ENCODE measurements around the gene UGT1A8.
A peak's percentile ranks its signal among the peaks of the same experiment; 100 is the strongest.

The UGT1A8 gene

DNA sequence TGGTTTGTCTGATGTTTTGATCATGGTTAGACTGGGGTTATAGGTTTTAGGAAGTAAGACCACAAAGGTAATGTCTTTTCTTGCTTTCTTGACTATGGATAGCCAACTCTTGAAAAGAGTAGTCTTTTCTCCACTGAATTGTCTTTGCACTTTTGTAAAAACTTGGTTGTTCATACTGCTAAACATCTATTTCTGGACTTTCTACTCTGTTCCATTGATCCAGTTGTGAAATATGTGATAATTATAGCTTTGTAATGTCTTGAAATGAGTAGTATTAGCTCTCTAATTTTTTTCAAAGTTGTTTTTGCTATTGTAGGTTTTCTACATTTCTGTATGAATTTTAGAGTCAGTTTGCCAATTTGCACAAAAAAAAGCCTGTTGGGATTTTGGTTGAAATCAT, 41.2 kb downstream of the UGT1A8 start:
- TF ChIP-seq POLR2A (IDR thresholded peaks at IDR 0.05; ENCODE audit: low read length) (no peak), GATA1 (IDR thresholded peaks at IDR 0.05; ENCODE audit: low read depth, low read length) (no peak)
- no peak for DNase-seq

DNA sequence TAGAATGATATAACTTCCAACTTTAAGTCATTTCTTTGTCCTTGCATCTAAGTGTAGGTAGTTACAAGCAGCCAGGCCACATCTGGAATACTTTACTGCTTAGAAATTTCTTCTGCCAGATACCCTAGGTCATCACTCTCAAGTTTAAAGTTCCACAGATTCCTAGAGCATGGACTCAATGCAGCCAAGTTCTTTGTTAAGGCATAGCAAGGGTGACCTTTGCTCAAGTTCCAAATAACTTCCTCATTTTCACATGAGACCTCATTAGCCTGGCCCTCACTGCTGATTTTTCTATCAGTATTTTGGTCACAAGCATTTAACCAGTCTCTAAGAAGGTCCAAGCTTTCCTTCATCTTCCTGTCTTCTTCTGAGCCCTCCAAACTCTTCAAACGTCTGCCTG, 46.5 kb downstream of the UGT1A8 start:
- no peak for DNase-seq
- no peak for TF ChIP-seq POLR2A (IDR thresholded peaks at IDR 0.05; ENCODE audit: low read length)
- TF ChIP-seq GATA1 (IDR thresholded peaks at IDR 0.05; ENCODE audit: low read depth, low read length): no peak

DNA sequence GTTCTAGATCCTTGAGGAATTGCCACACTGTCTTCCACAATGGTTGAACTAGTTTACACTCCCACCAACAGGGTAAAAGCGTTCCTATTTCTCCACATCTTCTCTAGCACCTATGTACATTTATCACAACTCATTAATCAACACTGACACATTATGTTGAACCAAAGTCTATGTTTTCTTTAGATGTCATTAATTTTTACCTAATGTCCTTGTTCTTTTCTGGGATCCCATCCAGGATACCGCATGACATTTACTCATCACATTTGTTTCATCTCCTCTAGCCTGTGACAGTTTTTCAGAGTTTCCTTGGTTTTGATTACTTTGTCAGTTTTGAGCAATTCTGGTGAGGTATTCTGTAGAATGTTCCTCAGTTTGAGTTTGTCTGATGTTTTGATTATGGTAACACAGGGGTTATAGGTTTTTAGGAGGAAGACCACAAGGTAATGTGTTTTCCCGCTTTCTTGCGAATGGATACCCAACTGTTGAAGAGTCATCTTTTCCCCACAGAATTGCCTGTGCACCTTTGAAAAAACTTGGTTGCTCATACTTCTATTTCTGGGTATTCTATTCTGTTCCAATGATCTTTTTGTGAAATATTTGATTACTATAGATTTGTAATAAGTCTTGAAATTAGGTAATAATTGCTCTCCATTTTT, 51.3 kb downstream of the UGT1A8 start:
- TF ChIP-seq GATA1 (IDR thresholded peaks at IDR 0.05; ENCODE audit: low read depth, low read length) (no peak), POLR2A (IDR thresholded peaks at IDR 0.05; ENCODE audit: low read length) (no peak)
- no peak for DNase-seq

DNA sequence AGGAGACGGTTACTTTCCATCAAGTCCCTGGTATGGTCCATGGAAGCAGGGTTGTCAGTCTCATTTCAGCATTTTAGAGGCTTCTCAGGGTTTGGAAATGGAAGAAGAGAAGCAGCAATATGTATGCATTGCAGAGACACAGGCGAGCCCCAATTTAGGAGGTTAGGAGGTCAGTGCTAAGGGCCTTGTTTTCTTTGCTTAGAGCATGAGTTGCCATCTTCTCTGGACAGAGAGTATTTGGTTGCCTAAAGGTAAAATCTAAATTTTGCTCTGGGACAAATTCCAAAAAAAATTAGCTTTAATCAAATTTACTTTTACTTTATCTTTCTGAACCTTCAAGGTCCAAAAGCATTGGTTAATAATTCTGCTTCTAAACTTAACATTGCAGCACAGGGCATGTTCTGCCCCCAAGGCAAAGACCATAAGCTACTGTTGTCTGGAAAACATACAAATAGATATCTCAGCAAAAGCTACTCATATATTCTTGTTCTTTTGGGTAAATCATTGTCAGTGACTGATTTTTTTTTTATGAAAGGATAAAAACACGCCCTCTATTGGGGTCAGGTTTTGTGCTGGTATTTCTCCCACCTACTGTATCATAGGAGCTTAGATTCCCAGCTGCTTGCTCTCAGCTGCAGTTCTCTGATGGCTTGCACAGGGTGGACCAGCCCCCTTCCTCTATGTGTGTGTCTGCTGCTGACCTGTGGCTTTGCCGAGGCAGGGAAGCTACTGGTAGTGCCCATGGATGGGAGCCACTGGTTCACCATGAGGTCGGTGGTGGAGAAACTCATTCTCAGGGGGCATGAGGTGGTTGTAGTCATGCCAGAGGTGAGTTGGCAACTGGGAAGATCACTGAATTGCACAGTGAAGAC, 54.1 kb downstream of the UGT1A8 start, which contains the start of gene UGT1A9:
Gene UGT1A9, plus strand, starts transcription at position 609 of the 872 bp plus-strand sequence. Its CDS starts 37 bp downstream, at position 646.
- DNase-seq: no peak

GRCh38 chr2:233672886-233673285, 55.5 kb downstream of the UGT1A8 start:
- TF ChIP-seq POLR2A (IDR thresholded peaks at IDR 0.05; ENCODE audit: low read length) (no peak), GATA1 (IDR thresholded peaks at IDR 0.05; ENCODE audit: low read depth, low read length) (no peak)
- no peak for DNase-seq

More for the DNA sequence above, 54.1 kb downstream of the UGT1A8 start, which contains the start of gene UGT1A9:
- TF ChIP-seq GATA1 (IDR thresholded peaks at IDR 0.05; ENCODE audit: low read depth, low read length): no peak

- no peak for TF ChIP-seq POLR2A (IDR thresholded peaks at IDR 0.05; ENCODE audit: low read length)
- no peak for TF ChIP-seq GATA1 (IDR thresholded peaks at IDR 0.05; ENCODE audit: low read depth, low read length)
- no peak for DNase-seq
These were observed 56.5 kb downstream of the UGT1A8 start for GRCh38 chr2:233673896-233674295.

GRCh38 chr2:233674314-233674713, 56.9 kb downstream of the UGT1A8 start:
- TF ChIP-seq GATA1 (IDR thresholded peaks at IDR 0.05; ENCODE audit: low read depth, low read length) (no peak), POLR2A (IDR thresholded peaks at IDR 0.05; ENCODE audit: low read length) (no peak)

GRCh38 chr2:233674995-233675394, 57.6 kb downstream of the UGT1A8 start:
- TF ChIP-seq GATA1 (IDR thresholded peaks at IDR 0.05; ENCODE audit: low read depth, low read length): no peak
- no peak for DNase-seq

More at GRCh38 chr2:233674314-233674713, 56.9 kb downstream of the UGT1A8 start:
- DNase-seq: no peak

DNA sequence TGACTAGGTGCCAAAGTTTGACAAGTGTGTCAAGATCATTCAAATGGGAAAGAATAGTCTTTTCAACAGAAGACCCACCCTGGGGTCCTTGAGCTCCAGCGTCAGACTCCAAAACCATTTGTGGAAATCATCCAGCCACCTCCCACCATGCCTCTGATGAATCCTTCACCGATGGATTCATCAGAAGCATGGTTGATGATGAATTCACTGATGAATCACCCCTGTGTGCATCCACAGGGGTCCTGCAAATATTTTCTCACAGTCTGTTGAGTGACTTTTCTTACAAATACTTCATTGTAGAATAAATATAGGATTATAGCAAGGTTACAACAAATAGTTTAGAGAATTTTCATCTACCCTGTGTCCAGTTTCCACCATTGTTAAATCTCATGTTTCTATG, 58.6 kb downstream of the UGT1A8 start:
- no peak for TF ChIP-seq GATA1 (IDR thresholded peaks at IDR 0.05; ENCODE audit: low read depth, low read length)
- TF ChIP-seq POLR2A (IDR thresholded peaks at IDR 0.05; ENCODE audit: low read length): no peak

DNA sequence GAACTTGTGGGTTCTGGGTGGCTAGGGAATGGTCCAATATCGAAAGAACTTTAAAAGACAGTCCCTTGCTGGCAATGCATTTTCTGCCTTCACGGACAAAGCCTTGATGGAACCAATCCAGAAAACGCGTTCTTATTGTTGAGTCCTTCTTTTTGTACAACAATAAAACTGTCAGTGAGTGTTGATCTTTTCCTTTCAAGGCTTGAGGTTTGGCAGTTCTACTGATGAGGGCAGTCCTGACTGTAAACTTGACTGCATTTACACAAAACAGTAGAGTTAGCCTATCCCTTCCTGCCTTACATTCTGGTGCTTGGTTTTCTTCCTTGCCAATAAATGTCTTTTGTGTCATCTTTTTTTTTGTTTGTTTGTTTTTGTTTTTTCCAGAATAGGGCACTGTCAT, 61.8 kb downstream of the UGT1A8 start:
- DNase-seq: no peak
- TF ChIP-seq GATA1 (IDR thresholded peaks at IDR 0.05; ENCODE audit: low read depth, low read length): no peak
- TF ChIP-seq POLR2A (IDR thresholded peaks at IDR 0.05; ENCODE audit: low read length): no peak

More for the DNA sequence above, 58.6 kb downstream of the UGT1A8 start:
- no peak for DNase-seq

DNA sequence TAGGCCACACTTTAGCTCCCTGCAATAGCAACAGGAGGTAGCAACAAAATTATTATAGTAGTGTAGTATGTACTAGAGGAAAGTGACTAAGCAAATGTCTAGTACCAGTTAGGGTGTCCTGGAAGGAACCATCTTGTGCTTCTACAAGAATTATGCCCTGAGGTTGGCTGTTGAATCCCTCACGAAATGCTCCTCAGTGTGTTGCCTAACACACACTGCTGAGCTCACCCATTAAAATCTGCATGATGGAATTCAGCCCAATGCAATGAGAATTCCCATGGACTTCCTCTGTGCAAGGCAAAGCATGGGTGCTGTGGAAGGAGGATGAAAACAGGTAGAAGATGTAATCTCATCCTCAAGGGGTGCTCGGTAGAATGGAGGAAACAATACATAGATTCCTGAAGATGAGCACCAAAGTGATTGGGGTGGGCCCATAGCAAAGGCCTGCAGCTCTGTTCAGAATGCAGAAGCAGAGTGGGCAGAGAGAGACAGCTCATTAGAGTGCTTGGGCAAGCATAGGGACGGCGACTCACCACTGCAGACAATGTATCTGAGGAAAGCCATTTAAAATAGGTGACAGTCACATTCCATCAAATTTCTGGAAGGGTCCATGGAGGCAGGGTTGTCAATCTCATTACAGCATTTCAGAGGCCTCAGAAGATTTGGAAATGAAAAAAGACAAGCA, 63.1 kb downstream of the UGT1A8 start:
- TF ChIP-seq GATA1 (IDR thresholded peaks at IDR 0.05; ENCODE audit: low read depth, low read length) (no peak), POLR2A (IDR thresholded peaks at IDR 0.05; ENCODE audit: low read length) (no peak)
- no peak for DNase-seq

- no peak for DNase-seq
- TF ChIP-seq GATA1 (IDR thresholded peaks at IDR 0.05; ENCODE audit: low read depth, low read length) (no peak), POLR2A (IDR thresholded peaks at IDR 0.05; ENCODE audit: low read length) (no peak)
These were observed 64.2 kb downstream of the UGT1A8 start, which contains the start of gene UGT1A7 for GRCh38 chr2:233681521-233682099. Gene UGT1A7 (plus strand): TSS chr2:233681901. CDS start chr2:233681938, 37 bp downstream.

GRCh38 chr2:233684640-233685039, 67.2 kb downstream of the UGT1A8 start:
- TF ChIP-seq GATA1 (IDR thresholded peaks at IDR 0.05; ENCODE audit: low read depth, low read length): no peak
- TF ChIP-seq POLR2A (IDR thresholded peaks at IDR 0.05; ENCODE audit: low read length): no peak
- no peak for DNase-seq

GRCh38 chr2:233686928-233687327, 69.5 kb downstream of the UGT1A8 start:
- no peak for TF ChIP-seq POLR2A (IDR thresholded peaks at IDR 0.05; ENCODE audit: low read length)
- TF ChIP-seq GATA1 (IDR thresholded peaks at IDR 0.05; ENCODE audit: low read depth, low read length): no peak
- DNase-seq: peak; percentile 25 to 57

Measured in erythroblast (primary cell).